ENCODE data around the gene LDLRAD3.

The LDLRAD3 gene

GRCh38 chr11:36214976-36215692 is 271.3 kb downstream of the LDLRAD3 start:
- ATAC-seq: no peak
- TF ChIP-seq PATZ1 (CRISPR knock-in tag; IDR thresholded peaks at IDR 0.05; ENCODE audit: borderline replicate concordance): no peak
- TF ChIP-seq TOX (CRISPR knock-in tag; IDR thresholded peaks at IDR 0.05; ENCODE audit: borderline replicate concordance): no peak
- TF ChIP-seq PPARA (CRISPR knock-in tag; IDR thresholded peaks at IDR 0.05; ENCODE audit: borderline replicate concordance): no peak
- no peak for TF ChIP-seq ZNF70 (CRISPR knock-in tag; IDR thresholded peaks at IDR 0.05)
- no peak for TF ChIP-seq BACH2 (CRISPR knock-in tag; IDR thresholded peaks at IDR 0.05; ENCODE audit: borderline replicate concordance)
- TF ChIP-seq RARB (CRISPR knock-in tag; IDR thresholded peaks at IDR 0.05): no peak
- TF ChIP-seq CSRNP3 (CRISPR knock-in tag; IDR thresholded peaks at IDR 0.05): no peak
- no peak for TF ChIP-seq SNAI2 (CRISPR knock-in tag; IDR thresholded peaks at IDR 0.05)
- no peak for TF ChIP-seq ZC3H10 (CRISPR knock-in tag; IDR thresholded peaks at IDR 0.05)
- TF ChIP-seq ZNF8 (CRISPR knock-in tag; IDR thresholded peaks at IDR 0.05): no peak
- no peak for TF ChIP-seq TSHZ2 (CRISPR knock-in tag; IDR thresholded peaks at IDR 0.05)
- TF ChIP-seq ZFP3 (CRISPR knock-in tag; IDR thresholded peaks at IDR 0.05): no peak
- TF ChIP-seq, protein P1, sequence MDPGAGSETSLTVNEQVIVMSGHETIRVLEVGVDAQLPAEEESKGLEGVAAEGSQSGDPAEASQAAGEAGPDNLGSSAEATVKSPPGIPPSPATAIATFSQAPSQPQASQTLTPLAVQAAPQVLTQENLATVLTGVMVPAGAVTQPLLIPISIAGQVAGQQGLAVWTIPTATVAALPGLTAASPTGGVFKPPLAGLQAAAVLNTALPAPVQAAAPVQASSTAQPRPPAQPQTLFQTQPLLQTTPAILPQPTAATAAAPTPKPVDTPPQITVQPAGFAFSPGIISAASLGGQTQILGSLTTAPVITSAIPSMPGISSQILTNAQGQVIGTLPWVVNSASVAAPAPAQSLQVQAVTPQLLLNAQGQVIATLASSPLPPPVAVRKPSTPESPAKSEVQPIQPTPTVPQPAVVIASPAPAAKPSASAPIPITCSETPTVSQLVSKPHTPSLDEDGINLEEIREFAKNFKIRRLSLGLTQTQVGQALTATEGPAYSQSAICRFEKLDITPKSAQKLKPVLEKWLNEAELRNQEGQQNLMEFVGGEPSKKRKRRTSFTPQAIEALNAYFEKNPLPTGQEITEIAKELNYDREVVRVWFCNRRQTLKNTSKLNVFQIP (CRISPR knock-in tag; IDR thresholded peaks at IDR 0.05; ENCODE audit: borderline replicate concordance, low read depth): no peak
- TF ChIP-seq ARNTL (CRISPR knock-in tag; IDR thresholded peaks at IDR 0.05; ENCODE audit: borderline replicate concordance, low read depth): no peak
- no peak for TF ChIP-seq ESRRG (CRISPR knock-in tag; IDR thresholded peaks at IDR 0.05)
- TF ChIP-seq, protein P2, sequence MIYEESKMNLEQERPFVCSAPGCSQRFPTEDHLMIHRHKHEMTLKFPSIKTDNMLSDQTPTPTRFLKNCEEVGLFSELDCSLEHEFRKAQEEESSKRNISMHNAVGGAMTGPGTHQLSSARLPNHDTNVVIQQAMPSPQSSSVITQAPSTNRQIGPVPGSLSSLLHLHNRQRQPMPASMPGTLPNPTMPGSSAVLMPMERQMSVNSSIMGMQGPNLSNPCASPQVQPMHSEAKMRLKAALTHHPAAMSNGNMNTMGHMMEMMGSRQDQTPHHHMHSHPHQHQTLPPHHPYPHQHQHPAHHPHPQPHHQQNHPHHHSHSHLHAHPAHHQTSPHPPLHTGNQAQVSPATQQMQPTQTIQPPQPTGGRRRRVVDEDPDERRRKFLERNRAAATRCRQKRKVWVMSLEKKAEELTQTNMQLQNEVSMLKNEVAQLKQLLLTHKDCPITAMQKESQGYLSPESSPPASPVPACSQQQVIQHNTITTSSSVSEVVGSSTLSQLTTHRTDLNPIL (CRISPR knock-in tag; IDR thresholded peaks at IDR 0.05; ENCODE audit: low read depth): no peak
- TF ChIP-seq GLIS3 (CRISPR knock-in tag; IDR thresholded peaks at IDR 0.05): no peak

DNA sequence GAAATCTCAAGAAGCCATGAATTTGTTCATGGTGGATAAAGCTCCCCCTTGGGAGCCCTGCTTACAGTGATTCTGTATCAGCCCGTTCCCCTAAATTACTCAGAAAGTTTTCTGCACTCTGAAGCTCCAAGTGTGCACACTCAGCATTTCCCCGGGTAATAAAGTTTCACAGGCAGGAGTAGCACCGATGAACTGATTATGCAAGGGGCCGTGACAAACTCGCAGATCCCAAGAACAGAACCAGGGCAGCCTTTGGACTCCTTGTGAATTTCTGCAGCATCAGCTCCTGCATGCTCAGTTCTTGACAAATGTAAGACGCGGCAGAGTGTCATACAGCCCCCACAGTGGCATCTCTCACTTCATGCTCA is 271.8 kb downstream of the LDLRAD3 start:
- TF ChIP-seq SNAI2 (CRISPR knock-in tag; IDR thresholded peaks at IDR 0.05) (no peak), ZFP3 (CRISPR knock-in tag; IDR thresholded peaks at IDR 0.05) (no peak), TCF4 (CRISPR knock-in tag; IDR thresholded peaks at IDR 0.05; ENCODE audit: borderline replicate concordance) (no peak), OSR1 (CRISPR knock-in tag; IDR thresholded peaks at IDR 0.05) (no peak), ARNTL (CRISPR knock-in tag; IDR thresholded peaks at IDR 0.05; ENCODE audit: borderline replicate concordance, low read depth) (no peak), ISL1 (CRISPR knock-in tag; IDR thresholded peaks at IDR 0.05) (no peak), PATZ1 (CRISPR knock-in tag; IDR thresholded peaks at IDR 0.05; ENCODE audit: borderline replicate concordance) (no peak)
- no peak for ATAC-seq

Data from SK-N-SH treated with all-trans-retinoic acid at 6 μM for 48 hours (cell line).